ENCODE results near the gene DENND4A. TPM values are rescaled to one million over a fixed set of nuclear protein-coding genes. Genes with fewer than 3 reads are reported as not detected.
A peak's percentile ranks its signal among the peaks of the same experiment; 100 is the strongest.

DENND4A gene
- total RNA-seq, 1 experiment from 2014 or later = 13.2 TPM

DNA sequence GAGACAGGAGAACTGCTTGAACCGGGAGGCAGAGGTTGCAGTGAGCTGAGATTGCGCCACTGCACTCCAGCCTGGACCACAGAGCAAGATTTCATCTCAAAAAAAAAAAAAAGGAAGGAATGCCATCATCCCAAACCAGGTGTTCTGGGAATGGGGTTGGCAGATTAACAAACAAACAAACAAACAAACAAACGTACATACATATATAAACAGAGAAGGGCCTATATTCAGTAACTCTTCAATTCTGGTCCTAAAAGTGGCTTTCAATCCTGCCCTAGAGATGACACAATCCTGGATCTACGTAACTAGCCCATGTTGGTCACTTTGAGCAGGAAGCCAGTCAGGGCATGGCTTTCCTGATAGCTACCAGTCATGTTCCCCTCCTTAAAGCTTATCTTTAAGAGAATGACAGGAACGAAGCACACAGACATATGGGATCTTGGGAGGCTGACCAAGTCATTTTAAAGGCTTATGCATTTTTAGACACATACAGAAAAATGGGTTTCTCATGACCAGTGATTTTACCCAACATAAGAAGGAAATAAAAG lies 47.3 kb upstream of the DENND4A start:
- Histone ChIP-seq H3K27ac (ENCODE audit: low read depth, low read length, poor library complexity, severe bottlenecking) (no peak overlapping the region), H3K4me1 (ENCODE audit: insufficient read depth, low read length, poor library complexity, severe bottlenecking) (peaks cover 23% of the 10 kb centered on the region), H3K4me3 (ENCODE audit: low read depth, low read length, poor library complexity, severe bottlenecking) (no peak overlapping the region), H3K36me3 (ENCODE audit: insufficient read depth, low read length, poor library complexity, severe bottlenecking) (no peaks in the 10 kb centered on the region), H3K27me3 (replicated peaks; ENCODE audit: insufficient read depth, low read depth, low read length, poor library complexity) (no peaks in the 10 kb centered on the region), H3K9me3 (ENCODE audit: low read depth, low read length, poor library complexity, severe bottlenecking) (no peaks in the 10 kb centered on the region)
- BruUV-seq (replicated peaks) = no TSS peak
- no peak for TF ChIP-seq EZH2 (IDR thresholded peaks at IDR 0.05; ENCODE audit: borderline replicate concordance, low read depth, low read length, poor library complexity, severe bottlenecking)
- TF ChIP-seq, protein P1, sequence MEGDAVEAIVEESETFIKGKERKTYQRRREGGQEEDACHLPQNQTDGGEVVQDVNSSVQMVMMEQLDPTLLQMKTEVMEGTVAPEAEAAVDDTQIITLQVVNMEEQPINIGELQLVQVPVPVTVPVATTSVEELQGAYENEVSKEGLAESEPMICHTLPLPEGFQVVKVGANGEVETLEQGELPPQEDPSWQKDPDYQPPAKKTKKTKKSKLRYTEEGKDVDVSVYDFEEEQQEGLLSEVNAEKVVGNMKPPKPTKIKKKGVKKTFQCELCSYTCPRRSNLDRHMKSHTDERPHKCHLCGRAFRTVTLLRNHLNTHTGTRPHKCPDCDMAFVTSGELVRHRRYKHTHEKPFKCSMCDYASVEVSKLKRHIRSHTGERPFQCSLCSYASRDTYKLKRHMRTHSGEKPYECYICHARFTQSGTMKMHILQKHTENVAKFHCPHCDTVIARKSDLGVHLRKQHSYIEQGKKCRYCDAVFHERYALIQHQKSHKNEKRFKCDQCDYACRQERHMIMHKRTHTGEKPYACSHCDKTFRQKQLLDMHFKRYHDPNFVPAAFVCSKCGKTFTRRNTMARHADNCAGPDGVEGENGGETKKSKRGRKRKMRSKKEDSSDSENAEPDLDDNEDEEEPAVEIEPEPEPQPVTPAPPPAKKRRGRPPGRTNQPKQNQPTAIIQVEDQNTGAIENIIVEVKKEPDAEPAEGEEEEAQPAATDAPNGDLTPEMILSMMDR (conservative IDR thresholded peaks at IDR 0.05; ENCODE audit: low read depth, low read length) = no peak
- intact Hi-C loops (cut with micrococcal nuclease; ENCODE audit: unreplicated experiment) = loop anchor here (10.0 kb wide), 1 partner anchor 195 kb away; no protein-coding TSS in a partner anchor
- no peak for DNase-seq (ENCODE audit: low spot score)
- CTCF ChIA-PET = no interaction called here
- POLR2A ChIA-PET (ENCODE audit: low non-redundant PET) = interaction anchor here (0.6 kb wide), 1 partner anchor 73 kb away, joined by 3 read pairs; no protein-coding TSS in a partner anchor

DNA sequence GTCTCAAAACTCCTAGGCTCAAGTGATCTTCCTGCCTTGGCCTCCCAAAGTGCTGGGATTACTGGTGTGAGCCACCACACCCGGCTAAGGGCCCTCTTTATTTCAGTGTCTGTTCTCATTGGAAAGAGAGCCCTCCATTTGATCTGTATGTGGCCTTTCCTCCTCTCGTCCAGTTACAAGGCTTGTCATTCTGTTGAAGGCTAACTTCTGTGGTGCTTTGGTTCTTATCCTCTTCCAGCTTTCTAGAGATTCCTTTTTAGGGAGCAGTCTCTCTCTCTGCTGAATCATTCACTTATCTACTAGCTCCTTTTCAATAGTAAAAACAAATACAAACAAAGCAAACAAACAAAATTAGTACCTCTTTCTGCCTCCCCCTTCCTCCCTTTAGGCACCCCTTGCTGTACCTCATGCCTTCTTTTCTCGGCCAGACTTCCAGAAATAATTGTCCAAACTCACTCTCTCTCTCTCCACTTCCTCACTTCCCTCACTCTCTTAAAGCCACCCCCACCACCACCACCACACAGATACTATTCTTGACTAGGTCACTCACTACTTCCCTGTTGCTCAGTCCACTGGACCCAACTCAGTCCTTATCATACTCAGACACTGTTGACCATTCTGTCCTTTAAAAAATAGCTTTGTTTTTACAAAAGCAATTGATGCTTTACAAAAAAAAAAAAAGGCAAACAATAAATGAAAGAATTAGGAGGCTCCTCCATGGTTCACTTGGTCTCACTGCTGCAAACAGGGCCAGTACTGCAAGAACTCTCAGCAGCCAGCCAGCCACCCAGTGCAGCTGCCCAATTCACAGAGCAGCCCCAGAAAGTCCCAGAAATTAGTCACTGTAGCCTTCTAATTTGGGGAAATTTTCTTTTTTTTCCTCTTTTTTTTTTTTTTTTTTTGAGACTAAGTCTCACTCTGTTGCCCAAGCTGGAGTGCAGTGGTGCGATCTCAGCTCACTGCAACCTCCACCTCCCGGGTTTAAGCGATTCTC lies 45.5 kb upstream of the DENND4A start:
- ChIA-PET CTCF (no interaction called here), POLR2A (ENCODE audit: low non-redundant PET) (no interaction called here)
- Histone ChIP-seq H3K4me3 (ENCODE audit: low read depth, low read length, poor library complexity, severe bottlenecking) (no peak overlapping the region), H3K4me1 (ENCODE audit: insufficient read depth, low read length, poor library complexity, severe bottlenecking) (peaks cover 38% of the 10 kb centered on the region), H3K27me3 (replicated peaks; ENCODE audit: insufficient read depth, low read depth, low read length, poor library complexity) (no peaks in the 10 kb centered on the region), H3K9me3 (ENCODE audit: low read depth, low read length, poor library complexity, severe bottlenecking) (no peaks in the 10 kb centered on the region), H3K27ac (ENCODE audit: low read depth, low read length, poor library complexity, severe bottlenecking) (no peak overlapping the region), H3K36me3 (ENCODE audit: insufficient read depth, low read length, poor library complexity, severe bottlenecking) (no peaks in the 10 kb centered on the region)
- intact Hi-C loops (cut with micrococcal nuclease; ENCODE audit: unreplicated experiment) = loop anchor here (10.0 kb wide), 1 partner anchor 193 kb away; no protein-coding TSS in a partner anchor
- no peak for TF ChIP-seq EZH2 (IDR thresholded peaks at IDR 0.05; ENCODE audit: borderline replicate concordance, low read depth, low read length, poor library complexity, severe bottlenecking)
- TF ChIP-seq, protein P1 (conservative IDR thresholded peaks at IDR 0.05; ENCODE audit: low read depth, low read length) = no peak
- no TSS peak for BruUV-seq (replicated peaks)
- DNase-seq (ENCODE audit: low spot score) = no peak

DNA sequence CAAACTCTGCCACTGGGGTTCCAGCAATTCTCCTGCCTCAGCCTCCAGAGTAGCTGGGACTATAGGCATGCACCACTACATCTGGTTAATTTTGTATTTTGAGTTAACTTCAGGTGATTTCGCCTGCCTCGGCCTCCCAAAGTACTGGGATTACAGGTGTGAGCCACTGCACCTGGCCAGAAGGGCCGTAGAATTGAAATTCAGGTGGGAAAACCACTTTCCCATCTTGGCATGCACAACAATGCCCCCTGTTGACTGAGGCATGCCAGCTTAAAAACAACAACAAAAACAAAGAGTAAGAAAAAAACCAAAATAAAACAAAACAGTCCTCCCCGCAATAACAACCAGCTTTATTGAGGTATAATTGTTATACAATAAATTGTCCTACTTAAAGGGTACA lies 44.6 kb upstream of the DENND4A start:
- intact Hi-C loops (cut with micrococcal nuclease; ENCODE audit: unreplicated experiment) = loop anchor here (10.0 kb wide), 1 partner anchor 192 kb away; no protein-coding TSS in a partner anchor
- POLR2A ChIA-PET (ENCODE audit: low non-redundant PET) = no interaction called here
- Histone ChIP-seq H3K36me3 (ENCODE audit: insufficient read depth, low read length, poor library complexity, severe bottlenecking) (no peaks in the 10 kb centered on the region), H3K27me3 (replicated peaks; ENCODE audit: insufficient read depth, low read depth, low read length, poor library complexity) (no peaks in the 10 kb centered on the region), H3K27ac (ENCODE audit: low read depth, low read length, poor library complexity, severe bottlenecking) (no peak overlapping the region), H3K9me3 (ENCODE audit: low read depth, low read length, poor library complexity, severe bottlenecking) (no peaks in the 10 kb centered on the region), H3K4me1 (ENCODE audit: insufficient read depth, low read length, poor library complexity, severe bottlenecking) (peaks cover 42% of the 10 kb centered on the region), H3K4me3 (ENCODE audit: low read depth, low read length, poor library complexity, severe bottlenecking) (no peak overlapping the region)
- DNase-seq (ENCODE audit: low spot score) = no peak
- no peak for TF ChIP-seq EZH2 (IDR thresholded peaks at IDR 0.05; ENCODE audit: borderline replicate concordance, low read depth, low read length, poor library complexity, severe bottlenecking)
- TF ChIP-seq, protein P1 (conservative IDR thresholded peaks at IDR 0.05; ENCODE audit: low read depth, low read length) = peak; percentile 52
- CTCF ChIA-PET = interaction anchor here (1.1 kb wide), 1 partner anchor 199 kb away, joined by 5 read pairs; no protein-coding TSS in a partner anchor
- no TSS peak for BruUV-seq (replicated peaks)

Measured in A673 (cell line).